Left forelimb (tissue), 1 donor: ENCODE results near the gene HSD17B12.
A peak's percentile ranks its signal among the peaks of the same experiment; 100 is the strongest.
"Not testable (repeated sequence)": the region's sequence is repeated elsewhere in the genome, so short reads cannot be mapped to it uniquely, and the experiment has no call there.

ENCODE experiments used
- DNase-seq: peaks from one replicate; pipeline ENCODE4 v3.0.0-alpha.2; 2018; ENCODE audit warnings: low spot score

HSD17B12 gene

GRCh38 chr11:43747130-43747802 is 66.7 kb downstream of the HSD17B12 start:
- DNase-seq = no peak

- no peak for DNase-seq
Measured at GRCh38 chr11:43748095-43748494, 67.6 kb downstream of the HSD17B12 start.

GRCh38 chr11:43751726-43752125 is 71.2 kb downstream of the HSD17B12 start:
- DNase-seq = no peak

- no peak for DNase-seq
Measured at GRCh38 chr11:43756575-43756974, 76.0 kb downstream of the HSD17B12 start.

GRCh38 chr11:43758927-43759326 is 78.4 kb downstream of the HSD17B12 start:
- DNase-seq = no peak

- DNase-seq = no peak
Measured at GRCh38 chr11:43760902-43761301, 80.4 kb downstream of the HSD17B12 start.

- DNase-seq = no peak
Measured at GRCh38 chr11:43765194-43765593, 84.7 kb downstream of the HSD17B12 start.

- DNase-seq = not testable (repeated sequence)
Measured at GRCh38 chr11:43768654-43769053, 88.1 kb downstream of the HSD17B12 start.

- no peak for DNase-seq
Measured at GRCh38 chr11:43770173-43770572, 89.6 kb downstream of the HSD17B12 start.

- no peak for DNase-seq
Measured at GRCh38 chr11:43772733-43773132, 92.2 kb downstream of the HSD17B12 start.

- DNase-seq = no peak
Measured at GRCh38 chr11:43774786-43775185, 94.2 kb downstream of the HSD17B12 start.

GRCh38 chr11:43779306-43779705 is 98.8 kb downstream of the HSD17B12 start:
- DNase-seq = no peak

GRCh38 chr11:43784301-43784700 is 103.8 kb downstream of the HSD17B12 start:
- no peak for DNase-seq

- no peak for DNase-seq
Measured at GRCh38 chr11:43784866-43785265, 104.3 kb downstream of the HSD17B12 start.

- no peak for DNase-seq
Measured at GRCh38 chr11:43785318-43785717, 104.8 kb downstream of the HSD17B12 start.

GRCh38 chr11:43786016-43786415 is 105.5 kb downstream of the HSD17B12 start:
- no peak for DNase-seq

GRCh38 chr11:43787824-43788223 is 107.3 kb downstream of the HSD17B12 start:
- DNase-seq = no peak

GRCh38 chr11:43788421-43788820 is 107.9 kb downstream of the HSD17B12 start:
- peak; percentile 65 for DNase-seq

- DNase-seq = no peak
Measured at GRCh38 chr11:43789700-43790443, 109.3 kb downstream of the HSD17B12 start.

- DNase-seq = no peak
Measured at GRCh38 chr11:43790444-43790794, 109.9 kb downstream of the HSD17B12 start.

GRCh38 chr11:43797337-43797736 is 116.8 kb downstream of the HSD17B12 start:
- no peak for DNase-seq

- DNase-seq = no peak
Measured at GRCh38 chr11:43797866-43798265, 117.3 kb downstream of the HSD17B12 start.

- no peak for DNase-seq
Measured at GRCh38 chr11:43802509-43802908, 122.0 kb downstream of the HSD17B12 start.

GRCh38 chr11:43803766-43804165 is 123.2 kb downstream of the HSD17B12 start:
- no peak for DNase-seq
